ENCODE measurements around the gene PPM1H. TPM values are rescaled to one million over a fixed set of nuclear protein-coding genes. Genes with fewer than 3 reads are reported as not detected.

PPM1H gene
- total RNA-seq, 2 experiments from 2014 or later = 0.07 TPM; not detected in 1

- Mint-ChIP-seq H3K27me3 (peaks cover 8% of the 10 kb centered on the region), H3K4me1 (ENCODE audit: low read depth) (peaks cover 11% of the 10 kb centered on the region), H3K9me3 (no peaks in the 10 kb centered on the region), H3K36me3 (ENCODE audit: low read depth) (no peaks in the 10 kb centered on the region), H3K27ac (no peak overlapping the region), H3K4me3 (no peak overlapping the region)
- DNase-seq (no peak), ATAC-seq (no peak)
- no peak for TF ChIP-seq CTCF (IDR thresholded peaks at IDR 0.05)
- CTCF ChIA-PET = interaction anchor here (1.0 to 3.0 kb wide), 5 partner anchors 10 to 352 kb away, joined by 3 to 14 read pairs (median 3); no protein-coding TSS in a partner anchor
- POLR2A ChIA-PET = no interaction called here
- intact Hi-C loops (cut with micrococcal nuclease) = loop anchor here (5.0 kb wide), 1 partner anchor 188 kb away; no protein-coding TSS in a partner anchor
Observed at GRCh38 chr12:62789851-62790250, 145.1 kb downstream of the PPM1H start.

- POLR2A ChIA-PET = no interaction called here
- Mint-ChIP-seq H3K4me3 (no peak overlapping the region), H3K36me3 (ENCODE audit: low read depth) (no peaks in the 10 kb centered on the region), H3K27me3 (peaks cover 11% of the 10 kb centered on the region), H3K9me3 (no peaks in the 10 kb centered on the region), H3K27ac (no peak overlapping the region), H3K4me1 (ENCODE audit: low read depth) (peaks cover 11% of the 10 kb centered on the region)
- ATAC-seq = no peak
- intact Hi-C loops (cut with micrococcal nuclease) = no loop called here
- TF ChIP-seq CTCF (IDR thresholded peaks at IDR 0.05) = no peak
- CTCF ChIA-PET = interaction anchor here (1.4 kb wide), 3 partner anchors 10 to 349 kb away, joined by 4 to 5 read pairs (median 5); no protein-coding TSS in a partner anchor
- DNase-seq = no peak
Observed at GRCh38 chr12:62787611-62788010, 147.3 kb downstream of the PPM1H start.

GRCh38 chr12:62787023-62787422, 147.9 kb downstream of the PPM1H start:
- no peak for TF ChIP-seq CTCF (IDR thresholded peaks at IDR 0.05)
- Mint-ChIP-seq H3K27ac (no peak overlapping the region), H3K36me3 (ENCODE audit: low read depth) (no peaks in the 10 kb centered on the region), H3K4me1 (ENCODE audit: low read depth) (peaks cover 11% of the 10 kb centered on the region), H3K4me3 (no peak overlapping the region), H3K9me3 (no peaks in the 10 kb centered on the region), H3K27me3 (peaks cover 11% of the 10 kb centered on the region)
- intact Hi-C loops (cut with micrococcal nuclease) = no loop called here
- CTCF ChIA-PET = interaction anchor here (1.4 kb wide), 4 partner anchors 8 to 349 kb away, joined by 4 to 6 read pairs (median 5); no protein-coding TSS in a partner anchor
- no peak for DNase-seq
- no peak for ATAC-seq
- POLR2A ChIA-PET = no interaction called here

GRCh38 chr12:62785941-62786559, 148.9 kb downstream of the PPM1H start:
- Mint-ChIP-seq H3K4me1 (ENCODE audit: low read depth) (peaks cover 11% of the 10 kb centered on the region), H3K27me3 (peaks cover 11% of the 10 kb centered on the region), H3K4me3 (no peak overlapping the region), H3K36me3 (ENCODE audit: low read depth) (no peaks in the 10 kb centered on the region), H3K9me3 (no peaks in the 10 kb centered on the region), H3K27ac (peak overlapping the region; percentile 28)
- DNase-seq (peak; percentile 44), ATAC-seq (peak; percentile 96)
- ChIA-PET POLR2A (no interaction called here), CTCF (interaction anchor here (1.3 to 1.4 kb wide), 2 partner anchors 9 to 351 kb away, joined by 3 to 6 read pairs; no protein-coding TSS in a partner anchor)
- intact Hi-C loops (cut with micrococcal nuclease) = no loop called here
- no peak for TF ChIP-seq CTCF (IDR thresholded peaks at IDR 0.05)

- no peak for TF ChIP-seq CTCF (IDR thresholded peaks at IDR 0.05)
- peaks cover 7% of the 10 kb centered on the region for H3K27me3 Mint-ChIP-seq
- POLR2A ChIA-PET = no interaction called here
Observed at GRCh38 chr12:62784576-62784975, 150.4 kb downstream of the PPM1H start.

More at GRCh38 chr12:62784576-62784975, 150.4 kb downstream of the PPM1H start:
- Mint-ChIP-seq H3K4me1 (ENCODE audit: low read depth) (peaks cover 11% of the 10 kb centered on the region), H3K27ac (no peak overlapping the region), H3K9me3 (no peaks in the 10 kb centered on the region), H3K36me3 (ENCODE audit: low read depth) (no peaks in the 10 kb centered on the region), H3K4me3 (no peak overlapping the region)
- DNase-seq (no peak), ATAC-seq (no peak)
- intact Hi-C loops (cut with micrococcal nuclease) = no loop called here
- CTCF ChIA-PET = interaction anchor here (0.6 to 3.0 kb wide), 7 partner anchors 10 to 261 kb away, joined by 3 to 24 read pairs (median 3); no protein-coding TSS in a partner anchor

All from activated CD8-positive, alpha-beta T cell treated with anti-CD3 and anti-CD28 coated beads for 36 hours (primary cell).